T-helper 1 cell (primary cell): Measurements from ENCODE around the gene TSEN2.

Experiments used
- DNase-seq, 5 donors: peaks; one replicate each; pipeline ENCODE4 v3.0.0-alpha.2; 2012 to 2020

Gene TSEN2

DNA sequence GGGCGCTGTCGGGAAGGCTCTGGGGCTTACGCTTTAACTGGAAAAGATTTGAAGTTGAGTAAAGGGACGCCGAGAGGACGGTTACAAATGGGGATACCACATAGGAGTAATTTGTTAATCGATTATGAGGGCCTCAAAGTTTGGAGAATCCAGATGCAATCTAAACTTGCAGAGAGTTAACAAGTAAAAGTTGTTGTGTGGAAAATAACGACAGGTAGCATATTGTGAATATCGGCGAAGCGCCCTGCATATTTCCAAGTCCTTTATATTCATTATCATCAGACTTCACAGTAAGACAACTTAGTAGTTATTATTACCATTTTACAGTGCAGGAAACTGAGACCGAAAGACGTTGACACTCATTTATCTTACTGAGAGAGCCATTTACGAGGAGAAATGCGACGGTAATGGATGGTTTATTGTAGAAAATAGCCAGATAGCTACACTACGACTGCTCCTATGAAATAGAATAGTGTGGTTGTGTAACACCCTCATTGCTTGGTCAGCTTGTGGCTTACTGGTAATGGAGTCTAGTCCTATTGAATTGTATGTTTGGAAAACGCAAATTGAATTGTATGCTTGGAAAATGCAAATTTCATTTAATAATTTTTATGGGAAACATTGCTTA is 73.3 kb downstream of the TSEN2 start:
- no peak for DNase-seq

- DNase-seq: no peak
These were observed 74.4 kb downstream of the TSEN2 start for GRCh38 chr3:12558706-12559105.

- no peak for DNase-seq
These were observed 75.2 kb downstream of the TSEN2 start for GRCh38 chr3:12559520-12559919.

GRCh38 chr3:12560505-12561190 is 76.4 kb downstream of the TSEN2 start:
- DNase-seq: peak in 1 of 5 donors; percentile 56

GRCh38 chr3:12561397-12561796 is 77.1 kb downstream of the TSEN2 start:
- no peak for DNase-seq

DNA sequence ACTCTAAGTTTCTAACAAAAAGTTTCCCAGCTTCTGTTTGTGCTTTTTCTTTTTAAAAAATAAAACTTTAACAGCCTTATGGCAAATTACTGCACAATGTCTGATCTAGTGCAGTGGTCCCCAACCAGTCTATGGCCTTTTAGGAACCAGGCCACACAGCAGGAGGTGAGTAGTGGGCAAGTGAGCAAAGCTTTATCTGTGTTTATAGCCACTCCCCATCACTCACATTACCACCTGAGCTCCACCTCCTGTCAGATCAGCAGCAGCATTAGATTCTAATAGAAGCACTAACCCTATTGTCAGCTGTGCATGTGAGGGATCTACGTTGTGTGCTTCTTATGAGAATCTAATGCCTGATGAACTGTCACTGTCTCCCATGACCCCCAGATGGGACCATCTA is 78.2 kb downstream of the TSEN2 start:
- no peak for DNase-seq

- no peak for DNase-seq
These were observed 82.7 kb downstream of the TSEN2 start for GRCh38 chr3:12566976-12567375.

- DNase-seq: no peak
These were observed 84.5 kb downstream of the TSEN2 start for GRCh38 chr3:12568747-12569146.

DNA sequence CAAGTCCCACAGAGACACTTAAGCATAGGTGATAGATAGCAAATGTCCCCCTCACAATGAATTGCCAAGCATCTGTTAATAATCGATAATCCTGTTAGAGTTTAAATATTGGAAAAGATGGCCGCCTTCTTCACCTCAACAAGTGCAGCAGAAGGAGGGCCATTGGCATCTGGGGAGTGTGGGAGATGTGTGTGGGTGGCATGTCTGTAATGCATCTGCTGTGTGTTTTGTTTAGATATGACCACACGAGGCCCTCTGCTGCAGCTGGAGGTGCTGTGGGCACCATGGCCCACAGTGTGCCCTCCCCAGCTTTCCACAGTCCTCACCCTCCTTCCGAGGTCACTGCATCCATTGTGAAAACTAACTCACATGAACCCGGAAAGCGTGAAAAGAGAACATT is 85.6 kb downstream of the TSEN2 start:
- no peak for DNase-seq

DNA sequence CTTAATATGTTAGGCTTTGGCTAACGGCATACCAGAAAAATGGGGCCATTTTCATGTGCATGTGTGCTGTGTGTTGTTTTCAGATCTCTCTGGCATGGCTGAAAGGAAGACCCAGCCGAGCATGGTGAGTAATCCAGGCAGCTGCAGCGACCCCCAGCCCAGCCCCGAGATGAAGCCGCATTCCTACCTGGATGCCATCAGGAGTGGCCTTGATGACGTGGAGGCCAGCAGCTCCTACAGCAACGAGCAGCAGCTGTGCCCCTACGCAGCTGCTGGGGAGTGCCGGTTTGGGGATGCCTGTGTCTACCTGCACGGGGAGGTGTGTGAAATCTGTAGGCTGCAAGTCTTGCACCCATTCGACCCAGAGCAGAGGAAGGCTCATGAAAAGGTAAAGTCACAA is 87.7 kb downstream of the TSEN2 start:
- DNase-seq: no peak

- DNase-seq: no peak
These were observed 89.9 kb downstream of the TSEN2 start for GRCh38 chr3:12574131-12574530.

GRCh38 chr3:12574661-12575060 is 90.4 kb downstream of the TSEN2 start:
- DNase-seq: no peak

- no peak for DNase-seq
These were observed 93.1 kb downstream of the TSEN2 start for GRCh38 chr3:12577379-12577778.

DNA sequence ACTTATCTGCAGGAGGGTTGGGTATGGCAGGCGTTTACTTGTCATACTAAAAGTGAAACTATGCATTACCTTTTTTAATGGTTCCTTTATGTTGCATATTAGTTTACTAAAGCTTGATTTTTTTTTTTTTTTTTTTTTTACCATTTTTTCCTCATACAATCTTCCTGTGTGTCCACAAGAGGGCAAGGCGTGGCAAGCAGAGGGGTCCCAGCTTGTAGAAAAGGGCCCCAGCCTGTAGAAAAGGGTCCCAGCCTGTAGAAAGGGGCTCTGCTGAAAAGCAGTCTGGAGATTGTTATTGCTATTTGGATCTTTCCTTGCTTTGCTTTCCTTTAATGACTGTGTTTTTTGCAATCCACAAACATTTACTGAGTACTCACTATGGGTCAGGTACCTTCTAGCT is 94.5 kb downstream of the TSEN2 start:
- DNase-seq: no peak

GRCh38 chr3:12579456-12579855 is 95.2 kb downstream of the TSEN2 start:
- DNase-seq: no peak

- no peak for DNase-seq
These were observed 95.6 kb downstream of the TSEN2 start for GRCh38 chr3:12579905-12580304.

DNA sequence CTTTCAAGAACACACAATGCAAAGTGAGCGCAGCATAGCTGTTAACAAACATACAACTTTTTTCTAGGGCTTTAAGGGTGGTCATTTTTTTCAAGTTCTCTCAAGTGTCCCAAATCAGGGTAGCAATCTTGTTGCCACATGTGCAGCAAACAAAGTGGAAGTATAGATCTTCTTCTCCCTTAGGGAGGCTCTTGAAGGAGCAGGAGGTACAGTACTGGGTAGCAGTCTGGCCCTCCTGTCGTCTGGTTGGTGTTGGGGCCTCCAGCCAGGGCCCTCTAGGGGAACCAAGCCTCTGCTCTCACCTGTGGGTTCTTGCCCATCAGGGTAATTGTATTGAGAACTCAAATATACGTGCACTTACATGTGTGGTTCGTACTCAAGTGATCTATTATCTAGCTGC is 98.5 kb downstream of the TSEN2 start:
- DNase-seq: no peak
